Hematopoietic multipotent progenitor cell treated with erythropoietin and hydrocortisone succinate and interleukin-3 and kit ligand, for 8 days (in vitro differentiated cells): Measurements from ENCODE around the gene CENPE.

Experiments used
- DNase-seq: peaks from one replicate; pipeline ENCODE4 v3.0.0-alpha.2; 2015

Gene CENPE

DNA sequence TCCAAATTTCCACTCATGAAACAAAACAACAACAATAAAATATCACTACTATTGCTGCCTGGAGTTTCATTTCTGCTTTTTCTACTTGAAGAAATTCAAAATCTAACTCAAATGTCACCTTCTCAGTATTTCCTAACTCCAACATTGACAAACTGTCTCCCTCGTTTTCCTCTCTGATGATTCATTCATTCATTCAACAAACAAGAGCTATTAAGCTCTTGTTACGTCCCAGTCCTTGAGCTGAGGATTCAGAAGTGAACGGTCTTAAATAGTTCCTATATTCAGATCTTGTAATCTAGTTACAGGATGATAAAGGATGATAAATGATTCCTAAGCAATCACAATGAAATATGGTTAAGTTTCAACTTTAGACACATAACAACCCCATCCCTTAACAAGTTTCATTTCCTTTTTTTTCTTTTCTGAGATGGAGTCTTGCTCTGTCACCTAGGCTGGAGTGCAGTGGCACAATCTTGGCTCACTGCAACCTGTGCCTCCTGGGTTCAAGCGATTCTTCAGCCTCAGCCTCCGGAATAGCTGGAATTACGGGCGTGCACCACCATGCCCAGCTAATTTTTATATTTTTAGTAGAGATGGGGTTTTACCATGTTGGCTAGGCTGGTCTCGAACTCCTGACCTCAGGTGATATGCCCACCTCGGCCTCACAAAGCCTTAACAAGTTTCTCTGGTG, 123.3 kb downstream of the CENPE start:
- DNase-seq: no peak

DNA sequence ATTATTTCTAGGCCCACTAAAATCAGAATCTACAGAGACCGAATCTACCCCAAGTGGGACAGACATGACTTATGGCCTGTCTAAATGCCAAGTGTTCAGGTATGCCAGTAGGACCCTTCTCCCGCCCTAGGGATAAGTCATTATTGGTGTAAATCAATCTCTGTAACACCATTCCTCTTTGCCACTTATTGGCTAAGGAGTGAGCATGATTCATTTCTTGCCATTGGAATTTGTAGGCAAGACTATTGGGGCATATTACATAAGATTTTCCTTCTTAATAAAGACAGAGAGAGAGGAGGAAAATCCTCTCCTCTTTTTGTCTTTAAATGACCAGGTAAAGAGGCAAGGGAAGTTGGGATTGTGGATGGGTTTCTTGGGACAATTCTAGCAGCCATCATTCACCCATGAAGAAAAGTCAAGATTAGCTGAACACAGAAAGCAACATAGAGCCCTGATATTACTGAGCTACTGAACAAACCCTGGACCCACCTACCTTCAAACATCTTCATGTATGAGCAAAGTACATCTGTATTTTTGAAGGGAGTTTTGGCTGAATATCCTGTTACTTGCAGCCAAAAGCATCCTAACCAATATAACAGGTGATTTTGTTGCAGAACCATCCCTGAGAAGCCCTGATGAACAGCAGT, 124.2 kb downstream of the CENPE start:
- no peak for DNase-seq

DNA sequence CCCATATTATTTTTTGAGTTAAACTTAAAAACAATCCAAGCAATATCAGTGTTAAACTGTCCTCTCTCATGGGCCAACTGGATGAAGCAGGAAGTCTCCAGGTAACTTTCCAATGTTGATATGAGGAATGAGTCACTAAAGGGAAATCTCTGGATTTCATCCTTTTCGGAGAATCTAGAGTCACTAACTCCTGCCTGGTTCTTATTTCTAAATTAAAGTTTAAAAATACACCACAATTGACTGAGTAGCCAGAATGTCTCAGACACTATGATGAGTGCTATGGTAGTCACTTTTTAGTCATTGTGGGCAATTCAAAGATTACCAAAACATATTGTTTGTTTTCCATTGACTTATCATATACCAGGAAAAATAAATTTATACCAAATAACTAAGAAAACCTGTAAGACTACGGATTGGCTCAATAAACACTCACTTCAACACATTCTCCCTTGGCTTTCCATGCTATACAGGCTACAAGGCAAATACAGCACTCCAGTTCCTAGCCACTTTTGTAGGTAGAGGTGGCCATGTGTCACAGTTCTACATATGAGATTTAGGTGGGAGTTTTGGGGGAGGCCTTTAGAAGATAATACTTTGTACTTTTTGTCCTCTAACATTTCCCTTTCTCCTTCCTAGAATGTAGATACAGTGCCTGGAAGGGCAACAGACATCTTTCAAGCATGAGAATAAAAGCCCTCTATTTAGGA, 130.1 kb downstream of the CENPE start:
- DNase-seq: no peak

GRCh38 chr4:103060453-103061148, 137.5 kb downstream of the CENPE start:
- DNase-seq: no peak
